Activated CD8-positive, alpha-beta memory T cell treated with anti-CD3 and anti-CD28 coated beads, Interleukin-2, amount 50 U/mL, for 48 hours (primary cell): ENCODE measurements around the gene COG5.

ENCODE experiments used
- DNase-seq: peaks from one replicate; pipeline ENCODE4 v3.0.0-alpha.2; 2020

Gene COG5

DNA sequence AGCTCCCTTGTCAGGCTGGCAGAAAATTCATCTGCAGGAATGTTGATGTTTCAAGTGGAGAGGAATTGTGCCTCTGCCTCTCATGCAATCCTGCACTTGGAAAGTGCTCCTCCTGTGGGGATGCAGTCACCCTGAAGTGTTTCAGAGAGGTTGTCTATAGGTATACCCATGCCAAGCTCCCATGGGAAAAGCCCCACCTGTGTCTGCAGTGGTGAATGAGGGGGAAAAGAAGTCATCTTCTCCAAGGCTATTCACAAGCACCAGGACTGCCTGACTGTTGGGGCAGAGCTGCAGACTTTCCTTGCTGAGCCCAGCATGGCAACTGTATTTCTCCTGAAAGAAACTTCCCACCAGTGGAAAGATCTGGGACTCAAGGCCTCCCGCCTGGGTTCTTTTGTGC, 58.4 kb downstream of the COG5 start:
- no peak for DNase-seq

DNA sequence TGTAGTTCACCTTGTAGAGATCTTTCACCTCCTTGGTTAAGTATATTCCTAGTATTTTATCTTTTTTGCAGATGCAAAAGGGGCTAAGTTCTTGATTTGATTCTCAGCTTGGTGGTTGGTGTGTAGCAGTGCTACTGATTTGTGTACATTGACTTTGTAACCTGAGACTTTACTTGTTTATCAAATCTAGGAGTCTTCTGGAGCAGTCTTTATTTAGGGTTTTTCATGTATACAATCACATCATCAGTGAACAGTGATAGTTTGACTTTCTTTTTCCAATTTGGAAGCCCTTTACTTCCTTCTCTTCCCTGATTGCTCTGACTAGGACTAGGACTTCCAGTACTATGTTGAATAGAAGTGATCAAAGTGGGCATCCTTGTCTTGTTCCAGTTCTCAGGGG, 60.0 kb downstream of the COG5 start:
- DNase-seq = no peak

DNA sequence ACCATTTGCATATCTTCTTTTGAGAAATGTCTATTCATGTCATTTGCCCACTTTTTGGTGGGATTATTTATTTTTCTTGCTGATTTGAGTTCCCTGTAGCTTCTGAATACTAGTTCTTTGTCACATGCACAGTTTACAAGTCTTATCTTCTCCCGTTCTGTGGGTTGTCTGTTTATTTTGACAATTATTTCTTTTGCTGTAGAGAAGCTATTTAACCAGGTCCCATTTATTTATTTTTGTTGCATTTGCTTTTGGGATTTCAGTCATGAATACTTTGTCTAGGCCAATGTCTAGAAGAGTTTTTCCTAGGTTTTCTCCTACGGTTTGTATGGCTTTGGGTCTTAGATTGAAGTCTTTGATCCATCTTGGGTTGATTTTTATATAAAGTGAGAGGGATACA, 60.9 kb downstream of the COG5 start:
- DNase-seq = no peak

DNA sequence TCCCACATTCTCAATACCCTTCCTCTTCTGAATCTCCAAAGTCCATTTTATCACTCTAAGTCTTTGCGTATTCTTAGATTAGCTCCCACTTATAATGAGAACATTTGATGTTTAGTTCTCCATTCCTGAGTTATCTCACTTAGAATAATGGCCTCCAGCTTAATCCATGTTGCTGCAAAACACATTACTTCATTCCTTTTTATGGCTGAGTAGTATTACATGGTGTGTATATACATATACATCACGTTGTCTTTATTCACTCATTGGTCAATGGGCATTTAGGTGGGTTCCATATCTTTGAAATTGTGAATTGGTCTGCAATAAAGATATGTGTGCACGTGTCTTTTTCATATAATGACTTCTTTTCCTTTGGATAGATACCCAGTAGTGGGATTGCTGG, 61.6 kb downstream of the COG5 start:
- DNase-seq = no peak

DNA sequence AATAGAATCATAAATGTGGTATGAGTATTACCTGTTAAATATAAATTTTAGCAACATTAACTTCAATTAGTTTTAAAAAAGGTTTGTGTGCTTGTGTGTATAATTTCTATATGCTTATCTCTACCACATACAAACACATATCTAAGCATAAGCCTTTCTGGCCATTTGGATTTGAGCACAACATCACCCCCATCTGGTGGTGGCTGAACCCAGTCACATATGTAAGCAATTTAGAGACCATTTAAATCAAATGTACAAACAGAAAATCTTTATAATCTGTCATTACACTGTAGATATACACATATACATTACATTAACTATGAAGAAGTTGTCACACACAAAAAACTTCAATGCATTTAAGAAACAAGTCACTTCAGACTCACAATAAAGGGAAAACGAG, 62.1 kb downstream of the COG5 start:
- DNase-seq = no peak

DNA sequence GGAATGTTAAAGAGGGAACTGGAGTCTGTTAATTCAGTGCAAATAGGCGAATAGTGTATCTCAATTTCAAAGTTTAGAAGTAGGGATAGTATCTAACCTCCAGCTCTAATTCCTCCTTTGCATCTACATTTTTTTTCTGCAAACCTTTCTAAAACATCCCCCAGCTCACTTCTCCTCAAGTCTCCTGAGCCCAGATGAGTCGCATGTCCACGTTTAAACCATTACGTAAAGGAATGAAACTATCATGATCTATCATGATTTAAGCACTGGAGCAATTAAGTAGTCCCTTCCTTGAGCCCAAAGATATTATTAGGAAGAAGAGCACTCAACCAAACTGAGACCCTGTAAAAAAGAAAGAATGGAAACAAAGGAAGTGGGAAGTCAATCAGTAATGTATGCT, 64.0 kb downstream of the COG5 start:
- DNase-seq = no peak

DNA sequence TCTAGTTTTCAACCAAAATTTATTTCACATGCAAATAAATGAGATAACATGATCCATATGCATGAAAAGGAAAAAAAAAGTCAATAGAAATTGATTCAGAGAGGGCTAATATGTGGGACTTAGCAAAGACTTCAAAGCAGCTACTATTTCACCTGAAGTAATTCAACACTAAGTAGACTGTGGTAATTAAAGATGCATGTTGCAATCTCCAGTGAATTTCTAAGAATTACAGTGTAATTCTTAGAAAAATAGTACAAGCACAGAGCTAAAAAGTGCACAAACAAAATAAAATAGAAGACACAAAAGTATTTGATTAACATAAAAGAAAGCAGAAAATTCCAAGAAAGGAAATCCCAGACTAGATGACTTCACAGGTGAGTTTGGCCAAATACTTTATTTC, 68.2 kb downstream of the COG5 start:
- no peak for DNase-seq

DNA sequence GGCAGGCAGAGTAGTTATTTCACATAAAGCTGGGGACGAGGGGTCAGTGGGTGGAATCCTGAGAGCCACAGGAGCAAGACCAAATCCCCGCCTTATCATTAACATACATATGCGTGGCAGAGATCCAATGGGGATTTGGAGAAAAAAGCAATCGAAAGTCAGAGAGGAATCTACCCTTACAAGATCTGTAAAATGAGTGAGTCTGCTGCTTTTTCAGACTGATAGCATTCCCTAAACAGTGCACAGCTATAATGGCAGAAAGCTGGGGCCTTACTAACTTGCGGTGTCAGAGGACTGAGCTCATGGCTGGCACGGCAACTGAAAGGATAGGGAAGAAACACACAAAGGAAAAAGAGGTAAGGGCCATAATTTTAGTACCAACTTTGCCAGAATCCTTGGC, 68.8 kb downstream of the COG5 start:
- no peak for DNase-seq

DNA sequence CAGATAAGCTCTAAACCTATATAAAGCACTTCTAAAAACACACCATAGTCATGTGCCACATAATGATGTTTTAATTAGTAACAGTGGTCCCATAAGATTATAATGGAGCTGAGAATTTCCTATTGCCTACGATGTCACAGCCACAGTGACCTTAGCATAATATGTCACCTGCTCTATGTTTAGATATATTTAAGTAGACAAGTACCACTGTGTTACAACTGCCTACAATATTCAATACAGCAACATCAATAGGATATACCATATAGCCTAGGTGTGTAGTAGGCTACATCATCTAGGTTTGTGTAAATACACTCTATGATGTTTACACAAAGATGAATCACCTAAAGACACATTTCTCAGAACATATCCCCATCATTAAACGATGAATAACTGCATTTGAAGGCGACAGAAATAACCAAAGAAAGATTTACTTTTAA, 69.4 kb downstream of the COG5 start:
- DNase-seq = no peak

DNA sequence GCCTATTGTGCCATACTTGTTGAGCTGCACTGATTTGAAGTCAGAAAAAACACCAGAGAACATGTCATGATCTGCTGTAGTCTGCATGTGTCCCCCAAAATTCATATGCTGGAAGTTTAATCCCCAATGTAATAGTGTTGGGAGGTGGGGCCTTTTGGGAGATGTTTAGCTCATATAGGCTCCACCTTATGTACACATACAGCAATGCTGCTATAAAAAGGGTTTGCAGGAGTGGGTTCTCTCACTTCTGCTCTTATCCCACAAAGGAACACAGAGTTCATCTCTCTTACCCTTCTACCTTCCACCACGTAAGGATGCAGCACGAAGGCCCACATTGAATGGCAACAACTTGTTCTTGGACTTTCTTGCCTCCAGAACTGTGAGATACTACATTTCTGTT, 70.8 kb downstream of the COG5 start:
- DNase-seq = no peak

DNA sequence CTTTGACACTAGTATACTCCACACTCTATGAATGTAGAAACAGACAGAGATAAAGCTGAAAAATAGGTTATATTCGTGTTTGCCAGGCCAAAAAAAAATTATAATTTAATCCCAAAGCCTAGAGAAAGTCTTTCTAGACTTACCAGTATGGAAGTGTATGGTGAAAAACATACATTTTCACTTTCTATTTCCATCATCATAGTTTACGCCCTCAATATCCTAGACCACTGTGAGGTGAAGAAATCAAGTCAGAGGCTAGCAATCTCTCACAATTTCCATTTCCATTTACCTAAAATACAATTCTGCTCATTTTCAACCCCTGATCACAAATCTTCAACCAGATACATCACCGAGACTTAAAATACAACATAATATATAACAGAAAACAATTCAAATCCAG, 77.7 kb downstream of the COG5 start:
- no peak for DNase-seq

DNA sequence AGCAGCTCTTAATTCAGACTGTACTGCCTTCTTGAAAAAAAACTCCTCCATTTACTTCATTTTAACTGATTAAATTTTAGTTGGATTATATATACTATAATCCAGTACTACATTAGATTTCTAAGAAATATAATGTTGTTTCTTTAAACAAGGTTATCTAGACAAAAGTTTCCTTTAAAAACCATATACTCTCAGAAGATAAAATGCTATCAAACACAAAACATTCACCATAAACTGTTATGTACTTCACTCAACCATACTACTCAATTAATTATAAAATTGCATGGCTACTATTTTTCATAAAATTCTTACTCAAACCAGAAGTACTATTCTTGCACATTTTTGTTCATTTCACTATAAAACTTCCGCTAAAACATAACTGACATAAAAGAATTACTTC, 81.1 kb downstream of the COG5 start:
- DNase-seq = no peak

DNA sequence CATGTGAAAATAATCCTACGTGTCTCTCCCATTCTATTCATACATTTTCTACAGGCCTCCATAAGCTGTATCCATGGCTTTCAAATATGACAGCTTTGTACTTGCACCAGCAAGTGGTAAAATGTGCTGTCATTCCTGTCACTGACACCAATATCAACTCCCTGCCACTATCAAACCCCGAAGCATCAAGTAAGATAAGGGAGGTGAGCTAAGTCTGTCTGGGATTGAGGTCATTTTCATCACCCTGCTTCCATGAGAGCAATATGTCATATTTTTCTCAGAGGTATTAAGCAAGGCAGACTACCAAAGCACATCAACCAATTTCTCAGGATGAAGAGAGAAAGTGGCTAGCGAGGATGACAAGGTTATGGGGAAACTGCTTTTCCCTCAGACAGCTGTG, 82.8 kb downstream of the COG5 start:
- DNase-seq = no peak

DNA sequence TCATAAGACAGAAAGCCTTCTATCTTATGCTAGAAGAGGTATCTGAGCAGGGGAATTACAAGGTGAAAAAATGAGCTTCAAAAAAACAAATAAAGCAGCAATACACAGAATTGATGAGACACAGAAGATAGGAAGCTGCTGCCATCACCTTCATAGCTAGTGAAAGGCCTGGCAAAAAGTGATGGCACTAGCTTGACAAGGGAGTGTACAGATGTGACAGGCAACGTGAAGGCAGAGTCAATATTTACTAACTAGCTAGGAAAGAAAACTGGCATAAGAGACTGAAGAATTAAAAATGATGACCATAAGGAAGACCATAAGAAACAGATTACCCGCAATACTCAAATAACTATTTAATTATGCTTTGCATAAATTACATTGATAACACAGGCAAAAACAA, 84.4 kb downstream of the COG5 start:
- no peak for DNase-seq

DNA sequence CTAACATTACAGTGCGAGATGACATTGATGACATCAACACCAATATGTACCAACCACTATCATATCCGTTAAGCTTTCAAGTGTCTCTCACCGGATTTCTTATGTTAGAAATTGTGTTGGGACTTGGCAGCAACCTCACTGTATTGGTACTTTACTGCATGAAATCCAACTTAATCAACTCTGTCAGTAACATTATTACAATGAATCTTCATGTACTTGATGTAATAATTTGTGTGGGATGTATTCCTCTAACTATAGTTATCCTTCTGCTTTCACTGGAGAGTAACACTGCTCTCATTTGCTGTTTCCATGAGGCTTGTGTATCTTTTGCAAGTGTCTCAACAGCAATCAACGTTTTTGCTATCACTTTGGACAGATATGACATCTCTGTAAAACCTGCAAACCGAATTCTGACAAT, 89.6 kb downstream of the COG5 start:
- no peak for DNase-seq

DNA sequence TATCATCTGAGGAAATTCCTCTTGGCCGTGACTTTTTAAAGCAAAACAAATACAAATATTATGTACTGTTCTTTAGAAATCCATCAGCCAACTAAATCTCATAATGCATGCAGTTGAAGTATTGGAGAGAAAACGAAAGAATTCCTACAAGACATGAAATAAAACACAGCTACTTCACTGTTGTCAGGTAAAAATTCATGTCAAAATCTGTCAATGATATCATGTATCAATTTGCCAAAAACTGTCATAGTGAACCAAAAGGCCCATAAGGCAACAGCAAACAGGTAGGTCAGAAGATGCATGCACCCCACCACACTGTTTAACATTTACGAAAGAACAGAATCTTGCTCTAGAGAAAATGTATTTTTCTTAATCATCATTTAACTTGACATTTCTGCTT, 91.6 kb downstream of the COG5 start:
- no peak for DNase-seq

DNA sequence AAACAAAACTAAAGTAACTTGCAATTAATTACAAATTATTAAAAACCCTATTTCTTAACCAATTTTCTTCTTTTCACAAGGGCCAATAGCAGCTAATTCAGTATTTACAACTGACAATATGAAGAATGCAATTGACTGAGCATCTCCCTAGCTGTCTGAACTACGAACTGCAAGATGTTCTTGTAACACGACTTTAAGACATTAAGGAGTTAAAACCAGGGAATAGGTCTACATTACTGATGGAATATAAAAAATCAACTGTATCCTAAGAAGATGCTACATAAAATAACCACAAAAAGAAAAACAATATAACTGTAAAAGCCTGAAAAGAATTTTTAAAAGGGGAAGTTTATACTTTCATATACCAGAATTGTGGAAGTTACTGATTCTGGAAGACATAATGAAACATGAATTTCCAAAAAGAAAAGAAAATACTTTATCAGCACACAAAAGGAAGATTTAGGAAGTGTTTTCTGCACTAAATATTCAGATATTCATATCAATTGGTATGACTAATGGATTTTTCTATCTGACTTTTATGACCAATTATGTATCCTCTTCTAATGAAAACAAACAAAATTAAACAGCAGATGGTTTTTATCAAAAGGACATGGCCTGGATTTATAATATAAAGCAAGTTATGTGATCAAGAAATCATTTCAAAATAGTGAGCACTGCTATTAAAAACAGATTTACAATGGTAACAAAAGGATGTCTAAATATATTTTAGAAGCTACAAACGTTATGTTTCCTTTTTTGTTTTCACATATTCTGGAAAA, 92.2 kb downstream of the COG5 start:
- no peak for DNase-seq

DNA sequence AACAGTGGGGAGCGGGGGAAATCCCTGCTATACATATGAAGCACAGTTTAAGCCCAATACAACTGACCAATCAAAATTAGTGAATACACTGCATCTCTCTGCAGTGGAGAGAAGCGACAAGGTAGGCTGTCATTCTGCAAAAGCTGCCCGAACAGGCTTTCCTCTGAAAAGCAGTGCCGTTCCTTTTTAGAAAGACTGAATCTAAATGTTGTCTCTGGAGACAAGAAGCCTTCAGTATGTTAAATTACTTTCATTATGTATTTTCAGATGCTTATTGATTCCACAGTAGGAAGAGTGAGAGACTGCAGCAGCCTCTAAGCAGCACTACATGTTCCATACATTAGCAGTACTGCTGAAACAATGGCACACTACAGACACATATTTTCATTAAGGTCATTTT, 93.8 kb downstream of the COG5 start, which contains the start of gene GPR22:
Gene GPR22 (plus strand): TSS at position 129 of the 400 bp plus-strand sequence. CDS start 4,004 bp downstream, outside the sequence.
- DNase-seq = no peak

DNA sequence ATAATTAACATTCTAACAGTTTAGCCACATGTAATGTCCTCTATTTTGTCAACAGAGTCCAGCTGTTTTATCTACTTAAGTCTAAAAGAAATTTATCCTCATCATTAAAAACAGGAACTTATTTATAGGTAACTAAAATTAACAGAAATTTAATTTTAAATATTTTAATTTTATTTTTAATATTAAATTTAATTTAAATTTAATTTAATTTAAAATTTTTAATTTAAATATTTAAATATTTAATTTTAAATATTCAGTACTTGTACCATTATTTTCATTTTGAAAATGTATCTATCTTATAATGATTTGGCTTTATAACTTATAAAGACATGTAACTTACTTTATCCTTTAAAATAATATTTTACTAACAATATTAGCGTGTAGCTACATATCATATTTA, 94.9 kb downstream of the COG5 start:
- DNase-seq = no peak

DNA sequence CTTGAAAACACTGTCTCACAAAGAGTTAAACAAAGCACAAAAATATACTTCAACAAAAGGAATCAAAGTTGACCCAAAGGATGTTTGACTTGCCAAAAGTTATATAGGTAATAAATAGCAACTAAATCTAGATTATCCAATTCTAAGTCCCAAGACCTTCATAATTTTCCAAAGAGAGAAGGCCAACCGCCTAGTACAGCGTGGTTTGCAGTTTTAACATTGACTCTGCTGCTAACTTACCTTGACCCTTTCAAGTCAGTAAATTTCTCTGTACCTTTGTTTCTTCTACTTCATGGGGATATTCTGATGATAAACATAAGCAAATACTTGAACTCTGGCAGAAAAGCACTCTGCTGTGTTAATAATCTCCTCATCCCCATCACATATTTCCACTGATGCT, 95.7 kb downstream of the COG5 start:
- no peak for DNase-seq

DNA sequence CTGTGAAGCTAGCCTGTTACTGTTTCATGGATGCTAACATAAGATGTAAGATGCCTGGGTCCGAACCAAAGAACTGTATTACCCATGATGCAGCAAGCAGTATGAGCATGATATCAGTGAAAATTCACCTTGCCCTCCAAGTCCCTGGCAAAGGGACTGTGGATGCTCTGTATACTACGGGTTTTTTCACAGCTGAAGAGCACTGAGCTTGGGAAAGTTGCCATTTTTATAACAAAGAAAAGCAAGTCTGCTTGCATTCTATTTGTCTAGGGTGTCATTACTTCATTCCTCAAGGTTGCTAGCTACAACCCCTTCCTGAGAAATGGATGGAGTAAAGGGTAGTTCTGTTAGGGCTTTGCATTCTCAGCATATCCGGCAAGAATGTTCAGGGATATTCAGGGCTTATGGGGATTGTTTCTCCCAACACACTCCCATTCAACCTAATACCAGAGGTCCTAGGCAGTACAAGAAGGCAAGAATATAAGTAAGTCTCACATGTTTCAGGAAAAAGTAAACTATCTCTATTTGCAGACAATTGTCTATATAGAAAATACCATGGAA, 99.0 kb downstream of the COG5 start:
- no peak for DNase-seq

DNA sequence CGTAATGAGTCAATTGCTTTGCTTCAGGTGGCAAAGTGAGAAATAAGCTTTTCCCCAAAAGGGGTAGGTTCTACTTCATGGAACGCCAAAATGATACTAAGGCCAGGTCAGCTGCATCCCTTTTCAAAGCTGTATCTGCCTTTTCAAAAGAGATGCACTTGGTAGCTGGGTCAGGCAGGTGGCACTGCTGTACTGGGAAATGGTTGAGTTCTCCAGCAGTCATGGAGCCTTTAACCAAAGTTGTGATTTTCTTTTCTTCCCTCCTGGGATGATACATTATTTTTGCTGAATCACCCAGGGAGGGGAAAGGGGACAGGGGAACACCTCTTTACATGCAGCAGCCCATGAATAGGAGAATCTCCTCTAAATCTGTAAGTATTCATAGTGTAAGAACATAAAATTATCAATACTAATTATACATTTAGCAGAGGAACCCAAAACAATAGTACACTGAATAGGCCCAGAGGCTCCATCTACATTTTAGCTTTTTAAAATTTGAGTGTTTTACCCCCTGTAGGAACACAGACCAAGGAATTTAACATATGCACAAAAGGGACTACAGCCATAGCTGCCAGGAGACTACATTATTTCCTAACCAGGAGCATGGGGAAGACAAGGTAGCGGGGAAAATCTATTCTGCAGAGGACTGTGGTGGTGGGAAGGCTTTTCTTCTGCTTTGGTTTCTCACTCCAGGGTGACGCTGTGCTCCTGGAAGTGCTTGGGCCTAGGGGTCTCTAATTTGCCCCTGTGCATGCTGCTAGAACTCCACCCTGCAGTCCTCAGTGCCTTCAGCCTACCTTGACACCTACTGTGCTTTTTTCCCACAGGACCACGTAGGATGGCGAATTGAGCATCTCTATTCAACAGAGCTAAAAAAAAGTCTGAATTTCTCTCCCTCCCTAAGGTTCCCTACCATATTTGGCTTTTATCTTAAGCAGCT, 100.3 kb downstream of the COG5 start:
- peak; percentile 52 for DNase-seq

DNA sequence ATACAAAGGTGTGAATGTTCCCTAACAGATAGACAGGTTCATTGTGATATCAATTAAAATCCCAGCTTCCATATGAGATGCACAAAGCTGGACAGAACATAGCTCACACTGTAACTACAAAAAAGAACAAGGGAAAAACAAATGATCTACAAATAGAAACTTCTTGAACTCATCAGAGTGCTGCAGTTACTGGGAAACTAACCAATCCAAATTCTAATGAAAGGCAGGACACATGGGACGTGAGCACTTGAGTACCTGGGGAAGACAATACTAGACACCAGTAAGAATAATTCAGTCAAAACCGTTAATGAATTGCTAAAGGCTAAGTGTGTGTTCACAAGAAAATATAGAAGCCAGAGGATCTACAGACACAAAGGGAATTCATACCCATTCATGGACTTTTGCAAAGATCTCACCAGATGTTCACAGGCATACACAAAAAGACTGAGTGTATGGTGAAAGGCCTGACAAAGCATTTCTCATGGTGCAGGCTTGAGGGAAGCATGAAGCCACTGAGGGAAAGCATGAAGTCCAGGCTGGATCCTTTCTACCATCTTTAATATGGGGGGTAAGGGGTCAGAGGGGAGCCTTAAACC, 101.7 kb downstream of the COG5 start:
- DNase-seq = no peak
